ENCODE measurements around the gene PER2. TPM values are rescaled to one million over a fixed set of nuclear protein-coding genes. Genes with fewer than 3 reads are reported as not detected.

PER2 gene
- total RNA-seq, 1 experiment from 2014 or later: 3.6 TPM

DNA sequence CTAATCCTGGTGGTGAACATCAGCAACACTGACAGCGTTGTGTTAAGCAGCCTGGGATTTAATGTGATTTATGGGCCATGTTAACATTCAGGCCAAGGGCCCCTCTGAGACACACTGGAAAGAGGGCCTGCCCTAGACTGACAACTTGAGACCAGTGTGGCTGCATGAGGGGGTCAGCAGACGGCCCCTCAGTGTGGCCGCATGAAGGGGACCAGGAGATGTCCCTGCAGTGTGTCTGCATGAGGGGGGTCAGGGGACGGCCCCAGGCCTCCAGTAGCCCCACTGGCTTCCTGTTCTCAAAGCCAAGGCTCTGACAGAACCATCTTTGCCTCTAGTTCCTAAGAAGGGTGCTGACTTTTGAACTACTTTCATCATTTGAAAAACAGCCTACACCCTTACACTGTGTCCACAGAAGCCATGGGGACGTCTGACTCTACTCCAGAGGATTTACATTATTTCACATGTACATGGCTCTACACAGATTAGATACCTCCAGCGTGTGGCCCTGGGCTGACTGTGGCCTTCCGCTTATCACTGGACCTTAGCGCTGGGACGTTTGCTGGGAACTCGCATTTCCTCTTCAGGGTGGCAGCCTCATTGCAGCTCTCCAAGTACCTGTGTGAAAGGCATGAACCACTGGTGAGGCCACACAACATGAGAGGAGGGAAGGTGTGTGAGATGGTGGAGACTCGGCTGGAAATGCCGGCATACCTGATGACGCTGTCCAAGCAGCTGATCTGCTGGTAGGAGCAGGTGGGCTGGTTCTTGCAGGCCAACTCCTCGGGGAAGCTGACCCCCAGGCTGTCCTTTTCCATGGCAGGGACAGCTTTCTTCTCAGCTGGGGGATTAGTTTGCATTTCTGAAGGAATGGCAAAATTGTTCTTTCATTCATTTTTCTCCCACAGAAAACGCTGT, 30.4 kb downstream of the PER2 start:
- Histone ChIP-seq H3K27me3 (ENCODE audit: control insufficient read depth, insufficient read depth, low read length) (no peaks in the 10 kb centered on the region), H3K36me3 (replicated peaks; ENCODE audit: control insufficient read depth, insufficient read depth, low read length) (peaks cover 3% of the 10 kb centered on the region), H3K4me3 (ENCODE audit: insufficient read depth, low read depth, low read length) (no peak overlapping the region)
- DNase-seq: no peak

DNA sequence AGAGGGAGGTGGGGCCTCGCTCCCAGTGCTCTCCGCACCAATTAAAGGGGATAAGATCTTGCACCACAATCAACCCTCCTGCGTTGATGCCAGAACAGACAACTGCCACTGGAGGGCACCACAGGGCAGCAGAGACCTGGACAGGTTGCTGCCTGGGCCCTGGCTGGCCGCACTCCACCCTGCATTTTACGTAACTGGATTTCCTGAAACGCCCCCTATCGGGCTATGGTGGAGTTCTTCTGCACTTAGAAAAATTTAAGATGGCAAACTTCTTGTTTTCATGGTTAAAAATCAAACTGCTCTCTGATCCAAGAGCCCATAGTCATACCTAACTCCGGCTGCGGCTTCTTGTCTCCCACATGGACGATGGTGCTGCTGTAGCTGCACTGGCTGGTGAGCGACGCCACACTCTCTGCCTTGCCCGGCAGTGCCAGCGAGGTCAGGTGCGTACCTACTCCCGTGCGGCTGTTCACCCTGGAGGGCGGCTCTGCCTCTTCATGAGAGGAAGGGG, 31.8 kb downstream of the PER2 start:
- DNase-seq: peak; percentile 98
- H3K27me3 ChIP-seq (ENCODE audit: control insufficient read depth, insufficient read depth, low read length): no peaks in the 10 kb centered on the region
- no peak overlapping the region for H3K4me3 ChIP-seq (ENCODE audit: insufficient read depth, low read depth, low read length)
- peaks cover 3% of the 10 kb centered on the region for H3K36me3 ChIP-seq (replicated peaks; ENCODE audit: control insufficient read depth, insufficient read depth, low read length)

DNA sequence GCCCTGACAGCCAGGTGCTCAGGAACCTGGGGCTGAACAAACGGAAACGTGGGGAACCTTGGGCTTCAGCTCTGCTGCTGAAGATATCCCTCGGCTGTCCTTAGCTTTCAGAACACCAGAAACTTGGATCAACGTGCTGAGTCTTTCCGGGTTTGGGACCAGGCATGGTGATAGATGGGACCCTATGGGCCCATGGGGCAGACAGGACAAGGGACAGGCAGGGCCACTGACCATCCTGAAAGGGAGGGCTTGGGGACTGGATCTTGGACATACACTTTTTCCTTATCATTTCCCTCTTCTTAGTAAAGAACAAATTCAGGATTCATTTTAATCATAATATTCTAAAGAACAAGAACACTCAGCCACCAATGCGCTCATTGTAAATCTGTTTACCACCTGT, 32.3 kb downstream of the PER2 start:
- Histone ChIP-seq H3K36me3 (replicated peaks; ENCODE audit: control insufficient read depth, insufficient read depth, low read length) (peaks cover 3% of the 10 kb centered on the region), H3K4me3 (ENCODE audit: insufficient read depth, low read depth, low read length) (no peak overlapping the region), H3K27me3 (ENCODE audit: control insufficient read depth, insufficient read depth, low read length) (no peaks in the 10 kb centered on the region)
- DNase-seq: no peak

DNA sequence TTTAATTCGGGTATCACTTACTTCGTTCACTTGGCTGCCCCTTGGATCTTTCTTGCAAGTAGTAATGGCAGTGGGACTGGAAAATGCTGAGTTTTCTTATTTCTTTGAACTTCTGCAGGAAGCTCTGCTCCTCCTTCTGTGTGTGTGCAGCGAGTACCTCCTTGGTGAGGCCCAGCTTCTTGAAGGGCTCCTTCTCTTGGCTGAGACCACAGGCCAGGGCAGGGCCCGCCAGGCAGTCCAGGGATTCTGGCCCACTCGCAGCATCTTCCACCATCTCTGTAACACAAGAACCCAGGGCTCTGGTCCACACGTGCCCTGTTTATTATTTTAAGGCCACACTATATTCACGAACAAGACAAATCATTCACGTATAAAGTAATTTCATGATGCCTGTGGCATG, 32.8 kb downstream of the PER2 start:
- Histone ChIP-seq H3K36me3 (replicated peaks; ENCODE audit: control insufficient read depth, insufficient read depth, low read length) (peaks cover 3% of the 10 kb centered on the region), H3K4me3 (ENCODE audit: insufficient read depth, low read depth, low read length) (no peak overlapping the region), H3K27me3 (ENCODE audit: control insufficient read depth, insufficient read depth, low read length) (no peaks in the 10 kb centered on the region)
- no peak for DNase-seq

DNA sequence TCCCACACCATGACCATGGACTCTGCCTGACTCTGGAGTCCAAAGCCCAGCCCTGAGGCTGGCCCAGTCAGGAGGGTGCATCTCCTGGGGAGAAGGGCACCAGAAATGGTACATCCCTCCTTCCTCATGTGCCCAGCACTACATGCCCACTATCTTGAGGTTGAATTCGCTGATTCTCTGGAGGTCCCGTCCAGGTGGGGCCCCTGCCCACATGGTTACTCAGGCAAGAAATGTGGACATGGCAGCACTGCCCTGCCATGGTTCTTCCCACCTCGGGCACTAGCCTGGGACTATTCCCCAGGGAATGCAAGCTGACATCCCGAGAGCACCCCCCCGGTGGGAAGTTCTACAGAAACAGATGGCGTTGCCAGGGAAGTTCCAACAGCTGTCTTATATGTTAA, 33.3 kb downstream of the PER2 start:
- Histone ChIP-seq H3K36me3 (replicated peaks; ENCODE audit: control insufficient read depth, insufficient read depth, low read length) (peaks cover 3% of the 10 kb centered on the region), H3K27me3 (ENCODE audit: control insufficient read depth, insufficient read depth, low read length) (no peaks in the 10 kb centered on the region)

DNA sequence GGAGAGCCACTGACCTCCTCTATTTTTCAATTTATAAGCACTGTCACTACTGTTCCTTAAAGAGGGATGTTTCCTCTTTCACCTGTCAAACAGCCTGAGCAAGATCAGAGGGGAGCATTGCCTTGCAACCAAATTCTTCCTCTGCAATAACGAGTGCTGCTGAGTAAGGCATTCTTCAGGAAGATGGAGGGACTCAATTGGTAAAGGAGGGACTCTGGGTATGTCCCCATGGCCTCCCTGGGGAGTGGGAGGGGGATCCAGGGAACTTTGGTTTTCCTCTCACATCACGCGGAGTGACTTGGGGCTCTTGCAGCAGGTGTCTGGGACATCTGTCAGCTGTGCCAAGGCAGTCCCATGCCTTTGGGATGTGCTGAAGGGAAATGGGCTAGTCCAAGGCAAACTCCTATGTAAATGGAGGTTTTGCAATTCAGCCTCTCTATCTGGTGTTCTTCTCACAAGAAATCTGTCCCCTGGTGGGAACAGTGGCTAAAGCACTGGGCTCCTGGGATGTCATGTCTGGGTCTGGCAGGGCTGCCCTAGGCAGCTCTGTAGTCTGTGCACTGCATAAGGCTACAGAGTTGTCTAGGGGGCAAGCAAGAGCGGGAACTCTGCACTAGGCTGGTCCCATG, 34.2 kb downstream of the PER2 start:
- Histone ChIP-seq H3K4me3 (ENCODE audit: insufficient read depth, low read depth, low read length) (no peak overlapping the region), H3K36me3 (replicated peaks; ENCODE audit: control insufficient read depth, insufficient read depth, low read length) (peaks cover 2% of the 10 kb centered on the region), H3K27me3 (ENCODE audit: control insufficient read depth, insufficient read depth, low read length) (no peaks in the 10 kb centered on the region)
- DNase-seq: no peak

More for the DNA sequence above, 33.3 kb downstream of the PER2 start:
- no peak for DNase-seq
- H3K4me3 ChIP-seq (ENCODE audit: insufficient read depth, low read depth, low read length): no peak overlapping the region

DNA sequence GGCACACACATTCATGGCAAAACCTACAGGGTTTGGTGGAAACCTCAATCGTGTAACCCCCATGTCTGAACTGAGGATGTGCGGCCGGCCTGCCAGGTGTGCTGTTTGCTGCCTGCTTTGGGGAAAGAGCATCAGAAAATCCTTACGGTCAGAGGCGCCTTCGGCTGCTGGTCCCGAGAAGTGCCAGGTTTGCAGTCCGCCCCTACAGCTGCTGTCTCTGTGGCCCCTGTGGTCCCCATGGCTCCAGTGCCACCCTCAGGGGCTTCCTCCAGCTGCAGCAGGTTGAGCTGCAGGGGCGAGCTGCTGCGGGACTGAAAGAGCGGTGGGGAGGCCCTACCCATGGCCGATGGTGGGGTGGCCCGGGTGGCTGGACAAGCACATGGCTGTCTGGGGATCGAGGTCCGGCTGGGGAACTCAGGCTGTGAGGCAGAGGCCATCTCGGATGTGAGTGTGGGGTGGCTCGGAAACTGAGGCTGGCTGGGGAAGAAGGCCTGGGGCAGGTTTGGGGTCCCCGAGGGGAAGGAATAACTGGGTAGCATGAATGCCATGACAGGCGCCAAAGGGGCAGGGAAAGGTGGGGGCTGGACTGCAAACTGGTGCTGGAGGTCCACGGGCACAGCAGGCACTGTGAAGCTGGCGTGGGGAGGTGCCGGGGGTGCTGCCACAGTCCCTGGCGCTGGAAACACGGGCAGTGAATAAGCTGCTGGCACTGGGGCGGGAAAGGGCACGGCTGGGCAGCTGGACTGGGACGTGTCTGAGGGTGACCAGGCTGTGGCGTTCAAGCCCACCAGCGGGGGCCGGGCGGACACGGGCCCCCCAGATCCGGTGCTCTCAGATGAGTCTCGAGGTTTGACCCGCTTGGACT, 35.4 kb downstream of the PER2 start:
- Histone ChIP-seq H3K27me3 (ENCODE audit: control insufficient read depth, insufficient read depth, low read length) (no peaks in the 10 kb centered on the region), H3K36me3 (replicated peaks; ENCODE audit: control insufficient read depth, insufficient read depth, low read length) (no peaks in the 10 kb centered on the region; the same call in none of the 2 replicates), H3K4me3 (ENCODE audit: insufficient read depth, low read depth, low read length) (no peak overlapping the region)
- no peak for DNase-seq

DNA sequence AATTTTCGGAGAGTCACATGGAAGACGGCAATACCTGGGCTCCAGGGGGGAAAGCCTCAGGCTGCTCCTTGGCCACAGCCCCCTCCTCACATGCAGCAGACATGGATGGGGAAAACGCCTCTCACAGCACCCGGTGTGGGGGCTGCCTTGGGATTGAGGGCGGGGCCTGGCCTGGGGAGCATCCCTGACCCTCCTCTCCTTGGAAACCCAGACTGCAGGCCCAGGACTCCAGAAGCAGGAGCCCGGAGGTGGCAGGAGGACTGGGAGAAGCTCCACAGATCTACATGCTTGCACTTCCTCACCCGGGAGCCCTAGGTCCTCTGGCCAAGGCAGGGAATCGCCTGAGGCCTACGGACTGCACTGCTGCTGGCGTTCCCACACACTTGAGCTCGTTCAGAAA, 36.4 kb downstream of the PER2 start:
- Histone ChIP-seq H3K36me3 (replicated peaks; ENCODE audit: control insufficient read depth, insufficient read depth, low read length) (no peaks in the 10 kb centered on the region; the same call in none of the 2 replicates), H3K4me3 (ENCODE audit: insufficient read depth, low read depth, low read length) (no peak overlapping the region), H3K27me3 (ENCODE audit: control insufficient read depth, insufficient read depth, low read length) (no peaks in the 10 kb centered on the region)
- peak; percentile 40 for DNase-seq

DNA sequence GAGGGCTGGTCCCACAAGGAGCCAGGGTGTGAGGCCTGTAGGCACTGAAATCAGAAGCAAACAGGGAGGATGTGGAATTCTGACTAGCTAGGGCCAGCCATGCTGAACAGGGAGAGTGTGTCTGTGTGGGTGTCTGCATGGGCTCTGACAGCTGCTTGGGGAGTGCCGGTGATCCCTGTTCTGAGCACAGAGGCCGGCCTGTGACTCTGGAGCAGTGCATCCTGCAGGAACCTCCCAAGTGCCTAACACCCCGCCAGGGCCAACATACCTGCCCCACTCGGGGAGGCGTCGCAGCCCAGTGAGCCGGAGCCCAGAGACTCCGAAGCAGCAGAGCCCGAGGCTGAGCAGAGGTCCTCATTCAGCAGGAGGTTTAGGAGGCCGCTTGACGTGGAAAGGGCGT, 37.1 kb downstream of the PER2 start:
- no peak overlapping the region for H3K4me3 ChIP-seq (ENCODE audit: insufficient read depth, low read depth, low read length)
- H3K27me3 ChIP-seq (ENCODE audit: control insufficient read depth, insufficient read depth, low read length): no peaks in the 10 kb centered on the region
- DNase-seq: no peak
- no peaks in the 10 kb centered on the region; the same call in none of the 2 replicates for H3K36me3 ChIP-seq (replicated peaks; ENCODE audit: control insufficient read depth, insufficient read depth, low read length)

DNA sequence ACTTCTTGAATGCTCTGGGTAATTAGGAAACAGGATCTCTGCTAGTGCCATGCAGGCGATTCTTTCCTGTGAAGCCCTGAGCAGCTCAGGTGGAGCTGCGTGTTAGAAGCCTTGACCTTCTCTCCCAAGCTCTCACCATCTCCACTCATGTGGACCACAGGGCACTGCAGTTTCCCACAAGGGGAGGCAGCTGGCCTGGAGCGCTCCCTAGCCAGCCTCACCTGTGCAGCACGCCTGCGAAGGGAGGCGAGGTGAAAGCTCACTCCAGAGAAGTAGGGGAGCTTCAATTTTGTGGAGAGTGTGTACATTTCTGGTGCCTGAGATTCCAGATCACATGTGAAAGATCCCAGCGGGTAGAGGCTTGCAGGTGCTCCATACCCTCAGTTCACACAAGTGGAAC, 37.5 kb downstream of the PER2 start:
- Histone ChIP-seq H3K36me3 (replicated peaks; ENCODE audit: control insufficient read depth, insufficient read depth, low read length) (no peaks in the 10 kb centered on the region; the same call in none of the 2 replicates), H3K27me3 (ENCODE audit: control insufficient read depth, insufficient read depth, low read length) (no peaks in the 10 kb centered on the region)
- no peak for DNase-seq

DNA sequence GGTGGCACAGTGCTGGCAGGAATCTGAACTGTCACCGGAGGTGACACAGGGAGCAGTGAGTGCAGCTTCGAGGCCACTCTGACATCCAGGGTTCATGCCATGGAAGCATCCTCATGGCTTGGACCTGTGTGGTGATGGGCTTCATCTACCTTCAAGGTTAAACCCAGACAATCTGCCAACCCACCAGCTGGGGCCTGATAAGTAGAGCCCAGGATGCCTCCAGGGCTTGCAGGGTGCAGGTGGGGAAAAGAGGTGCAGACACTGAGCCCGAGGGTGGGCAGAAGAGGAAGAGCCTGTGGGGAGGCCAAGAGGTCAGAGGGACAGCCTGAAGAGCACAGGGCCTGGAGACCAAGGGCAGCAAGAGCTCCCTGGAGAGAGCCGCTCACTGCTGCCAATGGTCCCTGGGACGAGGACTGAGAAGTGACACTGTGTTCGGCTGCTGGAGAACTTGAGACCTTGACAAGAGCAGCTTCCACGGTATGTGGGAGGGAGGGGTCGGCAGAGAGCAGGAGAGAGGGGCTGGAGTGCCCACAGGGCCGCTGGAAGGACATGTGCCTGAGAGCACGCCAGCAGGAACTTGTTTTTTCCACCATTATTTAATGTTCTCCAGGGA, 40.5 kb downstream of the PER2 start:
- Histone ChIP-seq H3K4me3 (ENCODE audit: insufficient read depth, low read depth, low read length) (no peak overlapping the region), H3K36me3 (replicated peaks; ENCODE audit: control insufficient read depth, insufficient read depth, low read length) (no peaks in the 10 kb centered on the region; the same call in none of the 2 replicates), H3K27me3 (ENCODE audit: control insufficient read depth, insufficient read depth, low read length) (no peaks in the 10 kb centered on the region; the same call in 1 of the 2 replicates)
- no peak for DNase-seq

More for the DNA sequence above, 37.5 kb downstream of the PER2 start:
- H3K4me3 ChIP-seq (ENCODE audit: insufficient read depth, low read depth, low read length): no peak overlapping the region

DNA sequence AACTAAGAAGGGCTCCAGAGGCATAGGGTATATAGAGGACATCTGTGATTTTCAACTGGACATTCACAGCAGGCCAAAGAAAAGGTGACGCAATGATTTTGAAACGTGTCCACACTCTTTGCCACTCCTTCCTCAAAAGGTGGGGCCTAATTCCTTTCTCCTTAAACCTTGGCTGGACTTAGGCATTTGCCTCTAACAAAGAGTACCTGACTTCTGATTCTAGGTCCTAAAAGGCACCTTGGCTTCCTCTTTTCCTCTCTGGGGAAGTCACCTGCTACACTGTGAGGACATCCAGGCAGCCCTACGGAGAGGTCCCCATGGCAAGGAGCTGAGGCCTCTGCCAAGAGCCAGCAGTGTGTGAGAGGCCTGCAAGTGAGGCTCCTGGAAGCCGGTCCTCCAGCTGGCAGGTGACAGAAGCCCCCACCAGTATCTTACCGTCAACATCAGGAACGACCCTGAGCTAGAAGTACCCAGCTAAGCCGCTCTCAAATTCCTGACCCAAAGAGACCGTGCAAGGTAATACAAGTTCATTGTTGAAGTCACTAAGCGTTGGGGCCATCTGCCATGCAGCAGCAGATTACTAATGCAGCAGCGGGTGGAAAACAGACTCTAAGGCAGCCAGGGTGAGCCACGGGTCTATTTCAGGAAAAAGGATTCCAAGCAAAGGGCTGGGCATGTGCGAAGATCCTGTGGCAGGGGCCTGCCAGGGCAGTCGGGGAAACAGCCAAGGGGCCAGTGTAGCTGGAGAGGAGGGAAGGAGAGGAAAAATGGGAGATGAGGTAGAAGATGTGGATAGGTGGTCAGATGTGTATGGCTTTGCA, 41.2 kb downstream of the PER2 start:
- no peaks in the 10 kb centered on the region; the same call in 1 of the 2 replicates for H3K36me3 ChIP-seq (replicated peaks; ENCODE audit: control insufficient read depth, insufficient read depth, low read length)
- no peak for DNase-seq
- H3K4me3 ChIP-seq (ENCODE audit: insufficient read depth, low read depth, low read length): no peak overlapping the region
- peaks cover 6% of the 10 kb centered on the region for H3K27me3 ChIP-seq (ENCODE audit: control insufficient read depth, insufficient read depth, low read length)

DNA sequence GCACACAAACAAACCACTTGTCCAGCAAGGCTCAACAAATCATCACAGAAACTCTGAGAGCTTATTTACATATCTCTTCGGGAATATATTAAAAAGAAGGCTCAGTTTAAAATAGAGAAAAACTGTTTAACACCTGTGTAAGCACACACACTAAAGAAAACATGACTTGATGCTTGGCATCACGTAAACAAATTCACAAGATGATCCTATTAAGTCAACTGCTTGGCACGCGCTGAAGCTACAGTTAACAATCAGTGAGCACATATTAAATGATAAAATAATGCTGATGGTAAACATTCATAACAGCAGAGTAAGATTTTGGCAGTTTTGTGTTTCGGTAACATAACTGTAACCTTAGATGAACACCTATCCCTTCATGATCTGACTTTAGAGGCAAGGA, 44.3 kb downstream of the PER2 start:
- no peaks in the 10 kb centered on the region for H3K36me3 ChIP-seq (replicated peaks; ENCODE audit: control insufficient read depth, insufficient read depth, low read length)
- H3K27me3 ChIP-seq (ENCODE audit: control insufficient read depth, insufficient read depth, low read length): peaks cover 21% of the 10 kb centered on the region
- DNase-seq: no peak
- H3K4me3 ChIP-seq (ENCODE audit: insufficient read depth, low read depth, low read length): no peak overlapping the region
